HL-60 (cell line): ENCODE measurements around the gene NFE2L1.
"Not testable (repeated sequence)": the region's sequence is repeated elsewhere in the genome, so short reads cannot be mapped to it uniquely, and the experiment has no call there.

ENCODE experiments used
- POLR2AphosphoS5 ChIP-seq: IDR thresholded peaks from 2 replicates; pipeline ENCODE4 v1.6.1; 2012; ENCODE audit warnings: low read depth
- TF ChIP-seq, protein P1 (sequence below): IDR thresholded peaks from one replicate; pipeline ENCODE4 v1.5.1; 2011; ENCODE audit warnings: low read length, control low read depth, inconsistent platforms; ENCODE audit not compliant: insufficient read depth

GRCh38 chr17:48072811-48073210 lies 24.7 kb downstream of the NFE2L1 start:
- TF ChIP-seq, protein P1, sequence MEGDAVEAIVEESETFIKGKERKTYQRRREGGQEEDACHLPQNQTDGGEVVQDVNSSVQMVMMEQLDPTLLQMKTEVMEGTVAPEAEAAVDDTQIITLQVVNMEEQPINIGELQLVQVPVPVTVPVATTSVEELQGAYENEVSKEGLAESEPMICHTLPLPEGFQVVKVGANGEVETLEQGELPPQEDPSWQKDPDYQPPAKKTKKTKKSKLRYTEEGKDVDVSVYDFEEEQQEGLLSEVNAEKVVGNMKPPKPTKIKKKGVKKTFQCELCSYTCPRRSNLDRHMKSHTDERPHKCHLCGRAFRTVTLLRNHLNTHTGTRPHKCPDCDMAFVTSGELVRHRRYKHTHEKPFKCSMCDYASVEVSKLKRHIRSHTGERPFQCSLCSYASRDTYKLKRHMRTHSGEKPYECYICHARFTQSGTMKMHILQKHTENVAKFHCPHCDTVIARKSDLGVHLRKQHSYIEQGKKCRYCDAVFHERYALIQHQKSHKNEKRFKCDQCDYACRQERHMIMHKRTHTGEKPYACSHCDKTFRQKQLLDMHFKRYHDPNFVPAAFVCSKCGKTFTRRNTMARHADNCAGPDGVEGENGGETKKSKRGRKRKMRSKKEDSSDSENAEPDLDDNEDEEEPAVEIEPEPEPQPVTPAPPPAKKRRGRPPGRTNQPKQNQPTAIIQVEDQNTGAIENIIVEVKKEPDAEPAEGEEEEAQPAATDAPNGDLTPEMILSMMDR = not testable (repeated sequence)
- TF ChIP-seq POLR2AphosphoS5 = not testable (repeated sequence)
